HG02973 (cell line): ENCODE results near the gene TMEM184B.
A peak's percentile ranks its signal among the peaks of the same experiment; 100 is the strongest.

Experiments used
- ATAC-seq: cut with Tn5 transposase; IDR thresholded peaks from one replicate; pipeline ENCODE4 v1.9.1; 2021; ENCODE audit warnings: moderate library complexity; ENCODE audit not compliant: unreplicated experiment

TMEM184B gene

GRCh38 chr22:38308791-38309498 lies 36.1 kb upstream of the TMEM184B start:
- ATAC-seq: no peak

GRCh38 chr22:38305471-38306448 lies 33.0 kb upstream of the TMEM184B start:
- peak; percentile 53 for ATAC-seq

GRCh38 chr22:38304526-38304925 lies 31.7 kb upstream of the TMEM184B start:
- ATAC-seq: no peak

- ATAC-seq: no peak
Measured at GRCh38 chr22:38303974-38304373, 31.2 kb upstream of the TMEM184B start.

GRCh38 chr22:38302906-38303305 lies 30.1 kb upstream of the TMEM184B start:
- no peak for ATAC-seq

- ATAC-seq: no peak
Measured at GRCh38 chr22:38300946-38301345, 28.1 kb upstream of the TMEM184B start.

- ATAC-seq: no peak
Measured at GRCh38 chr22:38300197-38300945, 27.6 kb upstream of the TMEM184B start.

- ATAC-seq: no peak
Measured at GRCh38 chr22:38299770-38300102, 26.9 kb upstream of the TMEM184B start.

GRCh38 chr22:38298312-38299005 lies 25.6 kb upstream of the TMEM184B start:
- no peak for ATAC-seq

GRCh38 chr22:38296372-38296771 lies 23.6 kb upstream of the TMEM184B start:
- ATAC-seq: no peak

GRCh38 chr22:38295863-38296262 lies 23.1 kb upstream of the TMEM184B start:
- ATAC-seq: no peak

GRCh38 chr22:38295339-38295738 lies 22.5 kb upstream of the TMEM184B start:
- ATAC-seq: no peak

- no peak for ATAC-seq
Measured at GRCh38 chr22:38294193-38294592, 21.4 kb upstream of the TMEM184B start.

GRCh38 chr22:38292694-38293093 lies 19.9 kb upstream of the TMEM184B start:
- ATAC-seq: no peak

GRCh38 chr22:38291201-38291777 lies 18.5 kb upstream of the TMEM184B start:
- no peak for ATAC-seq

- no peak for ATAC-seq
Measured at GRCh38 chr22:38290347-38290746, 17.5 kb upstream of the TMEM184B start.

GRCh38 chr22:38289583-38290082 lies 16.8 kb upstream of the TMEM184B start:
- ATAC-seq: no peak

GRCh38 chr22:38286915-38287669 lies 14.3 kb upstream of the TMEM184B start:
- no peak for ATAC-seq

- ATAC-seq: no peak
Measured at GRCh38 chr22:38285018-38285417, 12.2 kb upstream of the TMEM184B start.

- ATAC-seq: no peak
Measured at GRCh38 chr22:38284042-38284402, 11.2 kb upstream of the TMEM184B start.
